HG02884 (cell line): Measurements from ENCODE around the gene ERN2.
"Not testable (repeated sequence)": the region's sequence is repeated elsewhere in the genome, so short reads cannot be mapped to it uniquely, and the experiment has no call there.

ENCODE experiments used
- ATAC-seq: cut with Tn5 transposase; IDR thresholded peaks from one replicate; pipeline ENCODE4 v1.9.1; 2021; ENCODE audit warnings: mild to moderate bottlenecking, moderate library complexity; ENCODE audit not compliant: unreplicated experiment

ERN2 gene

DNA sequence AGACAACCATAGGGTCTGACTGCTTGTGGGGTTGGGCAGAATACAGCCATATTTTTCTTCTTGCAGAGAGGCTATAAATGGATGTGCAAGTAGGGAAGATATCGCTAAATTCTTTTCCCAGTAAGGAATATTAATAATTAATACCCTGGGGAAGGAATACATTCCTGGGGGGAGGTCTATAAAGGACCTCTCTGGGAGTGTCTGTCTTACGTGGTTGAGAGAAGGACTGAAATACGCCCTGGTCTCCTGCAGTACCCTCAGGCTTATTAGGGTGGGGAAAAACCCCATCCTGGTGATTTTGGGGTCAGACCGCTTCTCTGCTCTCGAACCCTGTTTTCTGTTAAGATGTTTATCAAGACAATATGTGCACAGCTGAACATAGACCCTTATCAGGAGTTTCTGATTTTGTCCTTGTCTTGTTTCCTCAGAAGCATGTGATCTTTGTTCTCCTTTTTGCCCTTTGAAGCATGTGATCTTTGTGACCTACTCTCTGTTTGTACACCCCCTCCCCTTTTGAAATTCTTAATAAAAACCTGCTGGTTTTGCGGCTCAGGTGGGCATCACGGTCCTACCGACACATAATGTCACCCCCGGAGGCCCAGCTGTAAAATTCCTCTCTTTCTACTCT is 9.7 kb upstream of the ERN2 start:
- not testable (repeated sequence) for ATAC-seq

DNA sequence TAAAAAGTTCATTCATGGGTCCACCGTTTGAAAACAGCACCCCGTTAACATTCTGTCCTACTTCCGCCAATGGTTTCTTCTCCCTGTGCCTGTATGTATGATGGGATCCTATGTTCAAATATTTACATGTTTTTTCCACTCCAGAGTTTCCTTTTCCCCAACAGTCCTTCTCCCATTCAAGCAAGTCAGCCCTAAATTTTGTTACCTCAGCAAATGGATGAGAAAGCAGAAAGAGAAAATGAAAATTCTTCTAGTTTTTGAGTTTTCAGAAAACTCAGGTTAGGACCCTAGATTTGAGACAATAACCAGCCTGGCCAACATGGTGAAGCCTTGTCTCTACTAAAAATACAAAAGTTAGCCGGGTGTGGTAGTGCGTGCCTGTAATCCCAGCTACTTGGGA is 3.5 kb upstream of the ERN2 start:
- ATAC-seq, result no peak

DNA sequence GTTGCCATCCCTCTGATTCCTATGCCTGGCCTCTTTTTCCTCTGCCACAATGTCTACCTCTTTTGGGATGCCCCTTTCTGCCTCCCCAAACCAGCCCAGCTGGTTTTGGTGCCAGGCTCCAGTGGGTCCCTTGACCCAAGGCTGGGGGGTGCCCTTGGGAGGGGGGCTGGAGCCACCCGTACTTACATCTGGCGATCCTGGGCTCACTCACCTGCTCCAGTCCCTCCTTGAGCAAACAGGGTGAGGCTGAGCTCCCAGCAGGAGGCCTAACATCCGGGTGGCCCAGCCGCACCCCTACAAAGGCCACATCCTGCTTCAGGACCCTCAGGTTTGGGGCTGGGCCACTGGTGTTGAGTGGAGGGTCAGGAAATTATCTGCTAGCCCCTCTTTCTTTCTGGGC is 1.2 kb downstream of the ERN2 start:
- ATAC-seq, result no peak

DNA sequence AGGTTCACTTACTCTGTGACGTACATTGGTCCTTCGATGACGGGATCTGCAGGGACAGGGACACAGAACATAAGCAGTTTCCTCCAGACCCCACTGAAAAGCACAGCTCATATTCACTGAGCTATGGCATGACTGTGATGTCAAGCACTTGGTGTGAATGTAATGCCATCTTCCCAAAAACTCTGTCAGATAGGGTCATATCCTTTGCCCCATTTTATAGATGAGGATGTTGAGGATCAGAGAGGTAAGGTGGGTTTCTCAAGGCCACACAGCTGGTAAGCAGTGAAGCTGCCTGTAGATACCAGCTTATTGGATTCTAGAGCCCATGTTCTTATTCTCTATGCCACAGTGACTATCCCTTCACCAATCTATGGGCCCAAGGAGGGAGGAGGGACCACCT is 2.5 kb downstream of the ERN2 start:
- ATAC-seq, result no peak

DNA sequence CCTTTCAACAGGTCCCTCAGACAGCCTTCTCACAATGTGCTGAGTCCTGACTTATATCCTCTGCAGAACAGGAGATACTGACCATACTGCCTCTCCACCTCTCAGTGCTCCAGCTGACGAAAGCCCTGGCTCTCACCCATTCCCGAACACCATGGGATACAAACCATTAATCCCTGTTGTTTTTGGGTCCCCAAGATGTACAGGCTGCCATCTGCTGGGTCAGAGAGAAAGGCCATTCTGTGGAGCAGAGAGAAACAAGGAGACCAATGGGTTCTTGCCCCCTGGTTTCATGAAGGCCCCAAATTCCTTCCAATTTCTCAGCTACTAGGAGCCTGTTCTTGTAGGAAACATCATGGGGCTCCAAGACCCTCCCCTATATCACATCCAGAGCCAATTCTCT is 3.0 kb downstream of the ERN2 start:
- ATAC-seq, result no peak

DNA sequence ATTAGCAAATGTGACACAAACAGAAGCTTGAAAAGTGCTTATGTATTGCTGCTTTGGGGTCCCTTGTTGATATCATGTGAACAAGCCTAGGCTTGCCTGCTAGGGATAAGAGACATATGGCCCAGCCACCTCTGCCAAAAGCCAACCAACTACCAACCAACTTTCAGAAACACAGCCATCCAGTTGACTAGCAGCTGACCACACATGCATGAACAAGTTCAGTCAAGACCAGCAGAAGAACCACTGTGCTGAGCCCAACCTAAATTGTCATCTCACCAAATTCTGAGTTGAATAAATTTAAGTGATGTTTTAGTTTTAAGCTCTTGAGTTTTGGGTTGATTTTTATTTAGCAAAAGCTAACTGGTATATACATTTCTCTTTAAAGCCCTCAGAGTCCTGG is 3.5 kb downstream of the ERN2 start:
- no peak for ATAC-seq

DNA sequence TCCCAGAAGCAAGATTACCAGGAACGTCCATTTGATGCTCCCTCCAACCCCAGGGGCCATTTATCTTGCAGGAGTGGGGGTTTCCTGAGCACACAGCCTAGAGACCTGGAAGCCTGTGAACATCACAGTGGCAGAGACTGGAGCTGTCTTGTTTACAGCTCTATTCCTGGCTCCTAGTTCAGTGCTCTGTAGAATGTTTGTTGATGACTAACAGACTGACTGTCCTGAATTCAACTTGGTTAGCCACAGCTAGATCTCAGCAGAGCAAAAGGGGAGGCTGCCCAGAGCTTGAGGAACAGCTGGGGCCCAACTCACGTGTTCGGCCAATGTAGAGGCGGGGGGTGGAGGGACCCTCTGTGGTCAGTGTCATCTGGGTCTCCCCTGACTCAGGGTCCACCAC is 6.6 kb downstream of the ERN2 start:
- no peak for ATAC-seq

DNA sequence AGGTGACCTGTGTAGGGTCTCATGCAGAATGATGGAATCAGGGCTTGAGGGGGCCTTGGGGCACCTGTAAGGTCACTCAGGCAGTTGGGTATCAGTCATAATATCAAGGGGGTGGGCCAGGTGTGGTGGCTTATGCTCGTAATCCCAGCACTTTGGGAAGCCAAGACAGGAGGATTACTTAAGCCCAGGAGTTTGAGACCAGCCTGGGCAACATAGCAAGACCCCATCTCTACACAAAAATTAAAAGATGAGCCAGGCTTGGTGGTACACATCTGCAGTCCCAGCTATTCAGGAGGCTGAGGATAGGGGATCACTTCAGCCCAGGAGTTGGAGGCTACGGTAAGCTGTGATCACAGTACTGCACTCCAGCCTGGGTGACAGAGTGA is 7.5 kb downstream of the ERN2 start:
- no peak for ATAC-seq

DNA sequence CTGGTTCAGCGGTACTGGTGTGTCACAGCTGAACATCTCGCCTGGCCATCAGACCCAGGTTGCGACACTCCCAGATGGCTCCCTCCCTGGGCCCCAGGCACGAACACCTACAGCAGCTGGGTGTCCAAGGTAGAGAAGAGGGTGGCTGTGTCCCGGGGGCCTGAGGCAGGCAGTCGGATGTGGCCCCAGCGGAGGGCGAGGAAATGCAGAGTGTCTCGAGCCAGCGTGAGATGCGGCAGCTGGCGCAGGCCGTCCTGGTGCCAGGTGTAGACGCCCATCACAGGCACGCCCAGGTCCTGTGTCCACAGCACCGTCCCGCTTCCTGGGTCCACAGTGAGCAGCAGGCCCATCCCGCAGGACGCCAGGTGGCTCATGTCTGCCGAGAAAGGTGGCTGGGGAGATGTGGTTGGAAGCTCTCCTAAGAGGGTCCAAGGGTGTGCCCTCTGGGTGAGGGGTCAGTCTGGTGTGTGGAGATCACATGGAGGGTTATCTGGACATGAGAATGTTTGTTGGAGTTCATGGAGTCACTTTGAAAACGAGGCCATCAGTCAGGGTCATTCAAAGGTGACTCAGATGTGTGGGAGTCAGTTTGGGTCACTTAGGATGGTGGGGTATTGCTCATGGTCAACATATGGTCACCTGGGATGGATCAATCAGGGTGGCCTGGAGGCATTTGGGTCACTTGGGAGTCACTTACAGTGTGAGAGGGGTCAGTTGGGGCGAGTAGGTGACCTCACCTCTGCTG is 8.1 kb downstream of the ERN2 start:
- ATAC-seq, result no peak

DNA sequence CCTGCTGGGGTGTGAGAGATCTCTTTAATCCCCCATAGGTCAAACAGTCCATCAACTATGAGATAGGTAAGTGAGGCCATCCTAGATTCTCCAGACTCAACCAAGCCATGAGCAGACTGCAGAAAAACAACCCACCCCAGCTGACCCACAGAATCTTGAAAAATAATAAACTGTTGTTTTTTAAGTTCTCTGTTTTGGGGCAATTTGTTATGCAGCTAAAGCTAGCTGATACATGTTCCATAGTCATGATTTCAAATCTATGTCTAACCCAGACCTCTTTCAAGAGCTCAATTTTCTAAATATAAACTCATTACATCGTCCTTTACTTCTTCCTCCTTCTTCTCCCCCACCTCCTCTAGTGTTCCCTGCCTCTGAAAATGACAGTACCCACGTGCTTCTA is 10.1 kb downstream of the ERN2 start:
- ATAC-seq, result no peak

DNA sequence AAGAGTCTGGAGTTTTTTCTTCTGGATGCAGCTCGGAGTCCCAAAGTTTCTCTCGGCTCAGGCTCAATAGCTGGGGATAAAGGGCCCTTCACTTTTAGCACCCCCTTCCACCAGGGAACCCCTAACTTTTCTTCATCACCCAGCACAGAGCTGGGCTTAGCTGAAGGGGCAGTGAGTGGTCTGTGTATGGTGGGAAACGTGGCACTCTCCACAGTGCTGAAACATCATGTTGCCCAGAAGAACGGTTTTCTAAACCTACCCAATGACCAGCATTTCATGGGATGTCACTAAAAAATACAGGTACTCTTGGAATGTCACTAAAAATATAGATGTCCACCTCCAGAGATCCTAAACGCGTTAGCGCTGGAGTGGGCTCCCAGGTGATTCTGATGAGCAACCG is 12.0 kb downstream of the ERN2 start:
- ATAC-seq, result no peak

DNA sequence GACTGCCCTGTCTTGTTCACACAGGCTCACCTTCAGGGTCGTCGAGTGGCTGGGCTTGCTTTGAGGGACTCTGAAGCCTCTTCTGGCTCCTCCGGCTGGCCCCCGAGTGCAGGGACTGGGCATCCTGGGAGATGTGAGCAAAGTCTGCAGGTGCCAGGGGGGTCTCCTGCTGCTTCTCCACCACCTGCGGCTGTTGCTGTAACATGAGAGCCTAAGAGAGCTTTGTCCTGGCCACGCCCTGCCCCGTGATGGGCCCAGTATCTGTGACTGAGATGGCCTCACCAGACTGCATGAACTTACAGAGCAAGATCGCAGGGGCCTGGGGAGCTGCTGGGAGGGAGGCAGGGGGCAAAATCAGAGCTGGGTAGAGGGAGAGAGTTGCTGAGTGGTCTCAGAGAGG is 12.5 kb downstream of the ERN2 start:
- ATAC-seq, result no peak

DNA sequence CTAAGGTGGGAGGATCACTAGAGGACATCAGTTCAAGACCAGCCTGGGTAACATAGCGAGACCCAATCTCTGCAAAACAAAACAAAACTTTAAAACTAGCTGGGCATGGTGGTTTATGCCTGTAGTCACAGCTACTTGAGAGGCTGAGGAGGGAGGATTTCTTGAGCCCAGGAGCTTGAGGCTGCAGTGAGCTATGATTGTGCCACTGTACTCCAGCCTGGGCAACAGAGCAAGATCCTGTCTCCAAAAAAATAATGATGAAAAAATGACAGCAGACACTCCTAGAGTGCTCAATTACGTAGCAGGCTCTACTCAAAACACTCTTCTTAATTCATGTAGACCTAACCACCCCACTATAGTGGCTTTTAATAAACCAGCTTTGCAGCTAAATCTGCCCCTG is 12.9 kb downstream of the ERN2 start:
- ATAC-seq, result no peak

DNA sequence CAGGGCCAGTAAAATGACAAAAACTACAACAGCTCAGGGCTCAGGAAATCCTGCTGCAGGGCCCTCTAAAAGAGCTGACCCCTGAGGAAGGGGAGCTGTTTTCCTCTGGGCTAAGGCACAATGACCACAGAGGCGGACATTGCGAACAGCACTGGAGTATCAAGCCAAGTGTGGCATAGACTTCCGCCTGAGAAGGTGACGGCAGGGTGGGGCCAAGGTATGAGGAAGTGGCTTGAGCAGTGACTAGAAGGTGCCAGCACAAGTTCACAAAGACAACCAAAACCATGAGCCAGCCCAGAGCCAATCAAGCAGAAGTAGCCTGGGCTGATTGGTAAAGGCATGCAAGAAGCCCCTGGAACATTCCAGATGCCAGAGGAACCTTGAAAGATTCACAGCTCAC is 13.9 kb downstream of the ERN2 start:
- ATAC-seq, result no peak

DNA sequence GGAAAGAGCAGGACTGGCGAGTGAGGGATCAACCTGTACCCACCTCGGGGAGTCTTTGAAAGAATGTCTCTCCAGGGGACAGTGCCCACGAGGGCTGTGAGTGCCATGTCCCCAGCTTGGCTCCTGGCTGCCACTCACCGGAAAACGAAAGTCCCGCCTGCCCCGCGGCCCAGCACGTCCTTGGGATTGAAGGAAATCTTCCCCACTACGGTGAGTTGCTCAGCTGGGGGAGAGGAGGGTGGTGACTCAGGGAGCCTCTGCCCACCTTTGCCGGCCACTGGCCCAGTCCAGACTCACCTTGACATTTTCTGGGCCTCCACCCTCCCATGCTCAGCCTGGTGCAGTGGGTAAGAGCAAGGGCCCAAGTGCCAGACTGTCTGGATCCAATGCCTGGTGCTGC is 17.3 kb downstream of the ERN2 start:
- no peak for ATAC-seq

DNA sequence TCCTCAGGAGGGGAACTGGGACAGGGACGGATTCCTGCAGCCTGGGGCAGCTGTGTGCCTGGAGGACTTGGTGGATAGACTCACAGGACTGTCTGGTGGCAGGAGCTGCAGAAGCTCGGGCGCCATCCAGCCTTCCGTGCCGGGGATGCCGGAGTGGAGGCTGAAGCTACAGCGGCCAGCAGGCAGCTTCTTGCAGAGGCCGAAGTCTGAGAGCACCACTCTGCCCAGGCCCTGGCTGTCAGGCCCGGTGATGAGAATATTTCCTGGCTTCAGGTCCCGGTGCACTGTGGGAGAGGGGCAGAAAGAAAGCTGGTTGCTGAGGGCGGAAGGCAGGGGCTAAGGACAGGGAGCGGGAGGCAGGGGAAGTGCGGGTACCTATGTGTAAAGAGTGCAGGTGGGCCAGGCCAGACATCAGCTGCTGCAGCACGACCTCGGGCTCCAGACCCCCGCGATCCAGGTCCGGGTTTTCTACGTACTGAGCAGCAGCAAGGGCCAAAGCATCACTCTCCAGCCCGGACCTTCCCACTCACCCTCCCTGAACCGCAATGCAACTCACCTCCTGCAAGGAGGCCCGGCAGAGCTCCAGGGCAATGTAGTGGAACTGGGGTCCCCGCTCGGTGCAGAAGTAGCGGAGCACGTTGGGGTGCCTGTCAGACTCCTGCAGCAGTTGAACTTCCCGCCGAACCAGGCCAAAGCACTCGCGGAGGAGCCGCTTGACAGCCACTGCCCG is 18.2 kb downstream of the ERN2 start:
- ATAC-seq, result no peak

DNA sequence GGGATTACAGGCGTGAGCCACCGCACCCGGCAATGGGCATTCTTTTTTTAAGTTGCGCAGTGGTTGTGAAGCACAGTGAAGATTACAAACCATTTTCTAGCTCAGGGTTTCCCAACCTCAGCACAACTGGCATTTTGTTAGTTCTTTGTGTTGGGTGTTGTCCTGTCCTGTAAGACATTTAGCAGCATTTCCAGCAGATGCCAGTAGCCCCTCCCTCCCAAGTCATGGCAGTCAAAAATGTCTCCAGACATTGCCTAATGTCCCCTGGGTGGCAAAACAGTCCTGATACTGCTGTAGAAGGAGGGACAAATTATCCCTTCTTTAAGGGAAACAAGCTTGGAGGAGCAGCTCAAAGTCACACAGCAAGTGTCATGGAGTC is 18.8 kb downstream of the ERN2 start:
- ATAC-seq, result no peak

DNA sequence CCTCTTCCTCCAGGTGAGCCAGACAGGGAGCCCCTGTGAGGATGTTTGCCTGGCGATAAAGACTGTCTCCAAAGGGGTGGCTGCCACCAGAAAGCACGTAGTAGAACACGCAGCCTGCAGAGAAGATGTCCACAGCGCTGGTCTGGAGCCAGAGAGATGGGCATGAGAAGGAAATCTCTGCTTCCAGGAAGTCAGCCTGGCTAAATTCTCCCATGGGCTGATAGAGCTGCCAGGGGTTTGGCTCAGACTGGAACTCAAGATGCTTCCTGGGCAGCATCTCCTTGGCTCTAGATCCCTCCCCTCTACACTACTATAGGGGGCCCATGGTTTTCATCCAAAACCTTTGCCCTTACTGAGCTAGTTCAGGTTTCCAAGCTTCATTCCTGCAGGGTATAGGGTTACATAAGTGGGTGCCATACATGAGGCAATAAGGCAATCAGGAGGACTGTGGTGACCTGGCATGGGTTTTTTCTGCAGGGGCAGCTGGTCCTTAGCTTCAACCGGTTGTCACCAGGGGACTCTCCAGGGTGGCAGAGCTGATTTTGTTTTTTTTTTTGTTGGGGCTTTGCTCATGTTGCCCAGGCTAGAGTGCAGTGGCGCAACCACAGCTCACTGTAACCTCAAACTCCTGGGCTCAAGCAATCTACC is 20.7 kb downstream of the ERN2 start:
- no peak for ATAC-seq

DNA sequence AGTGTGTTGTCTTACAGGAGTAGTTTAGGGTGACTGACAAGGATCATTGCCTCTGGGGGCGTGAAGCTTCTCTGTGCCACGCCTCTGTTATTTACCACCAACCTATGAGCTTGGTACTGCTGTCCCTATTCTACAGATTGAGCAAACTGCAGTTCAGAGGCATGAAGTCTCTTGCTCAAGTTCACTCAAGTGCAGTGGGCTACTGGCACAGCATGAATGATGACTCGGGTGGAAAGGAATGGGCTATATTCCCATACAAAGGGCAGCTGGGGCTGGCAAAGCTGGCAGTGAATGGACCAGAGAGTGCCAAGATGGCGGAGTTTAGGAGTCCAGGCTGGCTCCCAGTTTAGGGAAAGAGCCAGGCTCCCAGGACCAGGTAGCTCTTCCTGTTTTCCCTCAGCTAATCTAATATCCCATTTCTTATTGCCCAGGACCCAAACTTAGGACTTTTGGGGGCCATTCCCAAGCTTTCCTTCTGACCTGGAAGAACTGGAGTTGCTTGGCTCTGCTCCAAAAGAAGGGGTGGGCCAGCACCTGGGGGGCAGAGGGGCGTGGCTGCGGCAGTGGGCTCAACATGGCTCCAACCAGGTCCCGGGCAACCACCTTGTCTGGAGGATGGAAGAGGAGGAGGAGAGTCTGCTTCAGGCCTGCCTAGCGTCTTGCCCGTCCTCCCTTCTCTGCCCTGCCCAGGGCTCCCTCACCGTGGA is 21.4 kb downstream of the ERN2 start:
- ATAC-seq, result no peak

DNA sequence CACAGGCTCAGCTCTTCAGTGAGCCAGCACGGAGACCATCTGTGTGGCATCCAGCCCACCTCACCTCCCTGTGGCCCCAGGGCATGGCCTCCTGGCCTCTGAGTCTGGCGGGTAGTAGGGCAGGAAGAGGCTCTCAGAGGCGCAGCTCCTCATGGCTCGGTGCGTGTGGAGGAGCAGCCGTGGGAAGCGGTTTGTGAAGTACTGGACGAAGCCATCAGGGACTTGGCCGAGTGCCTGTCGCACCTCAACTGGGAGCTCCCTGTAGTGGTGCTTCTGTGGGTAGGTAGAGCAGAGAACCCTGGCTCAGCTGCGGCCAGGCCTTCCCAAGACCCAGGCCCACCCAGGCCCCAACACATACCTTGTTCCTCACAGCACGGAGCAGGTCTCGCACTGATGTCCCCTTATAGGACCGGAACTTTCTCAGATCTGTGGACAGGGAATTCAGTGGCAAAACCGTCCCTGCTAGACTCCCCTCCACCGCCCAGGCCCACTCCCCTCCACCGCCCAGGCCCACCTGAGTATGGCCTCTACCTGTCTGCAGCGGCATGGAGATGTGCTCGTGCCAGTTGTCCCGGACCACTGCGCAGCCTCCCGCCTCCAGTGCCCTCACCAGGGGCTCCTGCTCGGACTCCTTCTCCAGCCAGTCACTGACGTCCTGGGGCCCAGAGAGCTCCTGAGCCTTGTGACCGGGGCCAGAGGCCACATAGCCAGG is 22.1 kb downstream of the ERN2 start:
- ATAC-seq, result no peak
